Globus pallidus (tissue), 1 donor: ENCODE results near the gene RHCE.
"Not testable (repeated sequence)": the region's sequence is repeated elsewhere in the genome, so short reads cannot be mapped to it uniquely, and the experiment has no call there.

Source experiments
- DNase-seq: peaks from one replicate; pipeline ENCODE4 v3.0.0-alpha.2; 2015; ENCODE audit warnings: low spot score

RHCE gene

GRCh38 chr1:25432749-25433388, 12.2 kb upstream of the RHCE start:
- peak; percentile 29 for DNase-seq

- peak; percentile 39 for DNase-seq
Measured at GRCh38 chr1:25431955-25432719, 11.5 kb upstream of the RHCE start.

DNA sequence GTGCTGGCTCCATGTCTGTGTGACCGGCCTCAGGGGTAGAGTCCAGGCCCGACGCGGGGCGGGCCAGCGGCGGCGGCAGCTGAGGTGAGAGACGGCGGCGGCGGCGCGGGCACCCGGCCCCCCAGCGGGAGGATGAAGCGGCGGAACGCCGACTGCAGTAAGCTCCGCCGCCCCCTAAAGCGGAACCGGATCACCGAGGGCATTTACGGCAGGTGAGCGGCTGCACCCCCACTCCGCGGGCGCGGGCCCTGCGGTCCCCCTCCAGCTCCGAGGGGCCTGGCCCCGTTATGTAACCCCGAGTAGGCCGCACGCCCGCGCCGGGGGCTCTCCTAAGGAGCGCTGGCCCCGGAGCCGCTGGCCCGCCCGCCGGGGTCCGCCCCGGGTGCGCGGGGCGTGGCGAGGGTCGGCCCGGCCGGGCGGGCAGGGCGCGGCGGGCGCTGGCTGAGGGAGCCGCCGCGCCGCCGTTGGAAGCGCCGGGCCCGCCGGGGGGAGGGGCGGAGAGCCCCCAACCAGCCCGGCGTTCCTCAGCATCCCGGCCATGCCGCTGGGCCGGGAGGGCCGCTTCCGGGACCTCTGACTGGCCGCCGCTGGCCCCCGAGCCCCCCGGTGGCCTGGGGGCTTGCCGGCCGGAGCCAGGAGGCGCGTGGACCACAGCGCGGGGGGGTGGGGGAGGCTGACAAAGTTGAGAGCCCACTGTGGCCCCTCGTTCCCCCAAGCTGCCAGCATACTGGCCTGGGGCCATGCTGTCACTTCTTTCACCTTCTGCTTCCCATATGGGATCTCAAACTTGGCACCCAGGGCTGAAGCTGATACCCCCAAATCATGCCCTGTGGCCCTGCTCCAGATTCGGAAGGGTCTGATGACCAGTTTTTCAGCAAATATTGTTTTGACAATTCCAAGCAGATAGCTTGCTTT, 10.6 kb upstream of the RHCE start:
- peak; percentile 20 for DNase-seq

- DNase-seq, result peak; percentile 98
Measured at GRCh38 chr1:25430073-25430966, 9.7 kb upstream of the RHCE start, which contains the start of gene MACO1. Gene MACO1, plus strand, starts transcription at chr1:25430897. Its CDS starts 202 bp downstream, at chr1:25431099.

GRCh38 chr1:25428475-25429166, 8.0 kb upstream of the RHCE start:
- no peak for DNase-seq

DNA sequence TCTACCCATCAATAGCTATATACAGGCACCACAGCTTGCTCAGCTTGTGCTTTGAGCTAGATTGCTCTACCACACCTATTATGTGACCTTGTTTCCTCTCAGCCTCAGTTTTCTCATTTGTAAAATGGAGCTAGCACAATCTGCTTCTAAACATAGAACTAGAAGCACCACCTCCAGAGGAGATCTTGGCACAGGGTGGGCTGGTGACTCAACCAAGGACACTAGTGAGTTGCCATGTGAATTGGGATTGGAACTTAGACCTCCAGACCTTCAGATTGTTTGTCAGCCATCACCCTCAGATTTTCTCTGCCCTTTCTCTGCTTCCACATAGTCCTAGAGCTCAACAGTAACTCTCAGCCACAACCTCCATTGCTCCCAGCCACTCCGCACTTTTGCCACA, 7.1 kb upstream of the RHCE start:
- no peak for DNase-seq

- no peak for DNase-seq
Measured at GRCh38 chr1:25425098-25426085, 4.8 kb upstream of the RHCE start.

DNA sequence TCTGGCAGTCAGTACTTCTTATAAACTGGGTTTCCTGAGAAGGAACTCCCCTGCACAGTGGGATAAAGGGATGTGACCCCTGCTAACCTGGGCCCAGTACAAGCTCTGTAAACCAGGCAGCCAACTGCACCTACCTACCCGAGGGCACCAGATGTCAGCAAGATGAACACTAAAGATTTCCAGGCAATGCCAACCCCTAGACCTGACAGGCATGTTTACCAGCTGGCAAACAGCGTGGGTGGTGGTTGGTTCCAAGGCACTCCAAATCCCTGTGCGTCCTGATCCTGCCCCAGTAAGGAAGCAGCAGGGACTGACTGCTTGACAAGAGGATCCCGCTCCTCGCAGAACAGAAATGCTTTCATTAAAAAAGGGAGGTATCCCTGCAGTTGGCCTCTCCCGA, 2.6 kb upstream of the RHCE start:
- not testable (repeated sequence) for DNase-seq

GRCh38 chr1:25419339-25419738, 1.3 kb downstream of the RHCE start:
- not testable (repeated sequence) for DNase-seq

DNA sequence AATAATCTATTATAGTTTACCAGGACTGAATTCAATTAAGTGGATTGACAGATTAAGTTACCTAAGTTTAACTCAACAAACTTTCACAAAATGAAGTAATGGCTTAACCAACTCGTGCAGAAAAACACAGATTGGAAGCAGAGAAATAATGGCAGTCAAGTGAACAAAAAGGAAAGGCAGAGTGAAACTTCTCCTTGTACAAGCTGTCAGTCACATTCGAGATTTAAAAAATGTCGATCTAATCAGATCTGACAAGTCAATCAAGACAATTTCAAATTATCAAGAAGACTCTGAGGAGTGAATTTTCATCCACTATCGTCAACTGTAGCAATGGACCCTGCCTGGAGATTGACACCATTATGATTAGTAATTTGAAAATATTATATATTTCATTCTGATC, 3.3 kb downstream of the RHCE start:
- DNase-seq, result not testable (repeated sequence)

DNA sequence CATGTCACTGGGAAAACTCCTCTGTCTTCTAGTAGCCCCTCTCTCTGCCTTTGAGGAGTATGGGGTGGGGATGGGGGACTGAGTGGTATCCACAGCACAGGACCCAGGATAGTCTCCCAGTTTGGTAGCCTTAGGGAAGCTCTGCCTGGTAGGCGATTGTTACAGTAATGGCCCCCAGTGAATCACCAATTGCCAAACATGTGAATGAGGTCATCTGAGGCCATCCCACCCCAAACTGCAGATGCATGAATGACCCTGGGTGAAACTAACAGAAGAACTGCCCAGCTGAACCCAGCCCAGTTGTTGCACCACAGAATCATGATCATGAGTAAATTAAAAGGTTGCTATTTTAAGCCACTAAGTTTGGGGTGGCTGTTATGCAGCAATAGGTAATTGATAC, 6.0 kb downstream of the RHCE start:
- not testable (repeated sequence) for DNase-seq

- DNase-seq, result not testable (repeated sequence)
Measured at GRCh38 chr1:25414157-25414556, 6.5 kb downstream of the RHCE start.

DNA sequence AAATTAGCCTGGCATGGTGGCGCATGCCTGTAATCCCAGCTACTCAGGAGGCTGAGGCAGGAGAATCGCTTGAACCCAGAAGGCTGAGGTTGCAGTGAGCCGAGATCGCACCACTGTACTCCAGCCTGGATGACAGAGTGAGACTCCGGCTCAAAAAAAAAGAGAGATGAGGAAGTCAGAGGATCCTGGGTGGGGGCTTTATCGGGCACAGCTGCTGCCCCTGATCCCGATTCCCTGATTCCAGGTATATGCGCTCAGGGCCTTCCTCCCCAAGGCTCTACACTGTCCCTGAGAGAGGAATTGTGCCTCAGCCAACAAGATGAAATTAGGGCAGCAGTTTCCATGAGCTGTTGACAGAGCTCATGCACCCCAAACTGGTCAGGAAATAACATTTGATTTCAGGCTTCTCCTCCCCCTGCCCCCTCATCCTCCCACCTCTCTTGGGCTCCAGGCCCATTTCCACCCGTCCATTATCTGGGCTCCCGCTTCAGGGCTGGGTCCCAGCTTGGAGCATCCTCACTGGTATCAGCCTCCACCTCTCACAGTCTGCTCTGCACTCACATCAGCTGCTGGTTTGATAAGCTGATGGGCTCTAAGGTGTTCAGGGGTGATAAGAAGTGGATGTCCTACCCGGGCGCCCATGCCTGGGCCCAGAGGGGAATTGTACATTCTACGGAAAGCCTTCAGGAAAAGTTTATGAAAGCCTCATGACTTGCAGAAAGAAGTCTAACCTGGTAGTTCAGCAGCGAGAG, 7.6 kb downstream of the RHCE start:
- DNase-seq, result not testable (repeated sequence)

GRCh38 chr1:25409641-25410427, 10.8 kb downstream of the RHCE start:
- not testable (repeated sequence) for DNase-seq

DNA sequence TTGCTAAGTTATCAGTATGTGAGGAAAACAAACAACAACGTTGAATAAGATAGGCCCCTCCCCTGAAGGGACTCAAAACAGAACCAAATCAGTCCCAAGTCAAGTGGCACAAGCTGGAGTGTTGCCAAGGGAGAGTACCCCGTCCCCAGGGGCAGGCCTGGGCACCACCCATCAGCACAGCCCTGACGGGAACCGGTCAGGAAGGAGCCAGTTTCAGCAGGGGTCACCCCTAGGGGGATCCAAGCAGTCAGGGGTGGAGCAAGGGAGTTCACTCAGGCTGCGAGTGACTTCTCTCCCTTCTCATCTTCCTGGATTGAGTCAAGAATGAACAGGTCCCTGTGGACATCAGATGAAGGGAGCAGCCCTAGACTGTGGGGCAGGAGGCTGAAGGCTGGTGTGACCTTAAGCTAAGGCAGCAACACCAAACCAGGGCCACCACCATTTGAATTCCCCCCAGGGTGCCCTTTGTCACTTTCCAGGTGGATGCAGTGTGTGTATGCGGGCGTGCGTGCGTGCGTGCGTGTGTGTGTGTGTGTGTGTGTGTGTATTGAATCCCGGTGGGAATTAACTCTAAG, 14.8 kb downstream of the RHCE start:
- not testable (repeated sequence) for DNase-seq

DNA sequence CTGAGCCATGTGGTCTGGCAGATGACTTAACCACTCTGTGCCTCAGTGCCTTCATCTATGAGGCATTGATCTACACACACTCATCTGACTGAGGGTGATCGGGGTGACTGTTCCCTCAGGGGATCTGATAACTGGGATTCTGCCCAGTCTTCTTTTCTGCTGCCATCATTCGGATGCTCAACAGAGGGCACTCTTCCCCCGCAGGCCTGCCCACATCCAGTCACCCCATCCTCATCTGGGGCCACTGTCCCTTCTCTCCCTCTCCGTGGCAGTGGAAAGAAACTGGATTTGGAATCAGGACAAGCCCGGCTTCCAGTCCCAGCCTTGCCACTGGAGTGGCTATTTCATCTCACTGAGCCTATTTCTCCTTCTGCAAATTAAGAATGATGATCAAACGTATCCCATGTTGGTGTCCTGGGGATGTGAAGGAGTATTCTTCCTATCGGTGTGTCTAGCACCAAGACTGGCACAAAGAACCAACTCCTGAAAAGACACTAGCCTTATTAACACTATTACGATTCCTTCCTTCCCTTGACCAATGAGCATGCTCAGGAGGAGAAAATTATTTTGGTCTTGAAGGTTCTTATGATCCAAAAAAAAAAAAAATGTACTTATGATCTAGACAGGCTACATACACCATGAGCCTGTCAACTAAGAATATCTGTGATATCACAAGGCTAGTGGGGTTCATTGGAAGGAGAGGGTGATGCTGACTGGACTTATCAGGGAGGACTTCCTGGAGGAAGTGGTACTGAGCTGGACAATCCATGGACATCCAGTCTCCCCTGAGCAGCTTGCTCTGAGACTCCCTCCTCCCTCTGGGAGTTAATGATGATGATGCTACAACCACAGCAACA, 17.4 kb downstream of the RHCE start:
- DNase-seq, result not testable (repeated sequence)

GRCh38 chr1:25398079-25398478, 22.5 kb downstream of the RHCE start:
- not testable (repeated sequence) for DNase-seq
